Stimulated activated CD4-positive, alpha-beta T cell treated with anti-CD3 and anti-CD28 coated beads, TNF-alpha, amount 100 ng/mL, for 24 hours (primary cell): Measurements from ENCODE around the gene DGKB.
A peak's percentile ranks its signal among the peaks of the same experiment; 100 is the strongest.
"Not testable (repeated sequence)": the region's sequence is repeated elsewhere in the genome, so short reads cannot be mapped to it uniquely, and the experiment has no call there.

Source experiments
- DNase-seq, 3 experiments: peaks; one replicate each; pipeline ENCODE4 v3.0.0-alpha.2; 2020; ENCODE audit warnings: low read depth in 3 of 3

The DGKB gene

DNA sequence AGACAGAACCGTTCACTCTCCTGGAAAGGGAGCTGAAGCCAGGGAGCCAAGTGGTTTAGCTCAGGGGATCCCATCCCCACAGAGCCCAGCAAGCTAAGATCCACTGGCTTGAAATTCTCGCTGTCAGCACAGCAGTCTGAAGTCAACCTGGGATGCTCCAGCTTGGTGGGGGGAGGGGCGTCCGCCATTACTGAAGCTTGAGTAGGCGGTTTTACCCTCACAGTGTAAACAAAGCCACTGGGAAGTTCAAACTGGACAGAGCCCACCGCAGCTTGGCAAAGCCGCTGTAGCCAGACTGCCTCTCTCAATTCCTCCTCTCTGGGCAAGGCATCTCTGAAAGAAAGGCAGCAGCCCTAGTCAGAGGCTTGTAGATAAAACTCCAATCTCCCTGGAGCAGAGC lies 443.7 kb downstream of the DGKB start:
- DNase-seq = not testable (repeated sequence)

- DNase-seq = peak in 1 of 3 experiments; percentile 26
These were observed 444.7 kb downstream of the DGKB start for GRCh38 chr7:14457568-14458453.

DNA sequence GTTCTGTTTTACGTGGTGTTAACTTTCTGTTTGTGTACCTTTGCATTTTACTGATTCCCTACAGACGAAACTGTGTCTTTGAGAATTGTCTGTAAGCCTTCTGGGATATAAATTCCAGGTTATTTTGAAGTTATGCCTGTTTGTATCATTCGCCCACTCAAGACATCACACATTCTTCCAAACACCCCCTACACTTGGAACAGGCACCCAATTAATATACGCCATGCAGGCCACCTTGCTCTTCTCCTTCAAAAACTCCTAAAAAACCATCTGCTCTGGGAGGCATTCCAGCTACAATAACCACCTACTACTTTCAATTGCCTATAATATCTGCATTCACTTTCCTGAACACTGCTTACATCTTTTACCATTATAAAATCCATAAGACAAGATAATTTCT lies 453.3 kb downstream of the DGKB start:
- no peak for DNase-seq

GRCh38 chr7:14446829-14447228 lies 455.7 kb downstream of the DGKB start:
- no peak for DNase-seq

- DNase-seq = no peak
These were observed 456.3 kb downstream of the DGKB start for GRCh38 chr7:14446219-14446618.

DNA sequence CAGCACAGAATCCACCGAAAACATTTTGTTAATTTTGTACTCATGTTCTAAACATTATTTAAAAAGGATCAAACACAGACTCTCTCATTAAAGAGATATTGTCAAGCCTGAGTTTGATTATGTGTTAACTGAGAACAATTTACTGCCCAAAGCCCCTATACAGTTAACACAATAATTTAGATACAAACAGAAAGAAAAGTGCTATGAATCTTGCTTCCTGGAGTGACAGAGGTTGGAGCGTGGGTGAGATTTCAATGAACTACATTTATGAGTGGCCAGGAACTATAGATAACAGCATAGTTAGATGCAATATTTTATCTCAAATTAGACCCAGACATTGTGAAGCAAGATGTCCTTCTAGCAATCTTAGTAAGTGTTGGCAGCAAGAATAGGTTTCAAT lies 464.2 kb downstream of the DGKB start:
- DNase-seq = no peak

GRCh38 chr7:14436878-14437277 lies 465.7 kb downstream of the DGKB start:
- DNase-seq = no peak

GRCh38 chr7:14432924-14433323 lies 469.6 kb downstream of the DGKB start:
- DNase-seq = no peak

- DNase-seq = no peak
These were observed 471.6 kb downstream of the DGKB start for GRCh38 chr7:14430926-14431325.

DNA sequence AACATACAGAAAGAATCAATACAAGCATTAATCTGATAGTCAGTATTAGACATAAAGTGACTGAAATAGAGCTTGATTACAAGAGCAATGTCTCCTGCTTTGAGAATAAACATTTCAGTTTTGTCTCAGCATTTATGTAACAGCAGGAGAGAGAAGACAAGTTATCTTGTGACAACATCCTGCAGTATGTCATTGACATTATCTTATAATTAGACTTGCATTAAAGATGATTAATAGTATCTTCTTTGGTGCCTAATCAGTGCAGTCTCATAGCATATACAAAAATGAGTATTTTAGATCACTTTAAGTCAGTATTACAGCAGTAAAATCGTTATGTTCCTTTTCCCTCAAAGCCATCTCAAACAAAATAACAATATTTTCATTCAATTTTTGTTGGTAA lies 477.0 kb downstream of the DGKB start:
- DNase-seq = no peak

DNA sequence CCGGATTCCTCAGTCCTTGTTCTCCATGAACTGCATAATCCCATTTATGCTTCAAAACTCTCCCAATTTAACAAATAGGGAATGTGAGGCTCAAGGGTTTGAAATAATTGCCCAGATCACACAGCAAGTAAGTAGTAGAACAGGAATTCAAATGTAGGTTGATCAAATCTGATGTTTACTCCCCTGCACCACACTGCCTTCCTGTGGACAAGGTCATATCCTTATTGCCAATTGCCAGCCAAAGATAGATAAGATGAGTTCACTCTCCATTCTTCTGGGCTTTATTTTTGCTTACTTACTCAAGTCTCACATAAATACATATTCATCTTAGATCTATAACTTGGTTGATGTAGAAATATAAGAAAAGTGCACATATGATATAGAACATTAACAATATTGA lies 477.9 kb downstream of the DGKB start:
- no peak for DNase-seq

- DNase-seq = no peak
These were observed 481.8 kb downstream of the DGKB start for GRCh38 chr7:14420768-14421167.

GRCh38 chr7:14419531-14419930 lies 483.0 kb downstream of the DGKB start:
- no peak for DNase-seq

DNA sequence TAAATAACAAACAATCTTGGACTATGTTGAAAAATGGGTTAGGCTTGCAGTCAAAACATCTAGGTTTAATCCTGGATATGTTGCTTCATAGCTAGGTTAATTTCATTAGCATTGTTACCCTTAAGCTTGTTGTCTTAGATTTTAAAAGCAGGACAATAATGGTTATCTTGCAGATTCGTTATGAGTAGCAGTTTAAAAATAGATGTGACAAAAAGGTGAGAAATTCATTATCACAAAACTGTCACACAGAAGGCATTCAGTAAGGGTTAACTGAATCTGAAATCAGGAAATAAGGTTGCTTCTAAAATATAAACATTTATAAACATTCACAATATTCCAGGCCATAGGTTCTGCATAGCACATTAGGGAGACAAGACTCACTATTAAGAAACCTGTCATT lies 483.9 kb downstream of the DGKB start:
- DNase-seq = no peak

DNA sequence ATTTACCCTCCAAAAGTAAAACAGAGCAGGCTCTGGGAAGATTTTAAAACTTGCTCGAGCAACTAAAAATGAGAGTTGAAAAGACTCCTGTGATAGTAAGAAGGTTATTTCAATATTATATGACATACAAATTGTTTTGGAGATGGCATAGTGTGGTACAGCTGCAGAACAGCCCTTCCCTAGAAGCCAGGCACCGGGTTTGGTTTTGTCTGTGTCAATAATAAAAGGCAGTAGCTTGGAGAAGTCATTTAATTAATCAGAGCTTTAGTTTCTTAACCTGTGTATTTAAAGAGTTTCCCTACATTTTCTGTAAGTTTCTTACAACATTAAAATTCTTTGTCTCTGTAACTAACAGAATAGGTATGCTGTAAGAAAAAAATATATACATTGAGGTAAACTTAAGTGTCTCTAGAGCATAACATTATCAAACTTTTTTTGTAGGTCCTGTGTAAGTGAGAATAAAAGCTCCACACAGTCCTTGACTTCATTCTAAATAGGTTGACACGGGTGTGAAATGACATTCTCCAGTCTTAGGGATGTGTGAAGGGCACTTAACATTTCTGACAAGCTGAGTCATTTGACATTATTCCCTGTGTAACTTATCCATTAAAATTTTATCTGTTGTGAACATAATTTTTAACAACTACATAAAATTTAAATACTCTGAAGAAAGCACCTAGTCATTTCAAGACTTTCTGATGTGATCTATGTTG lies 488.1 kb downstream of the DGKB start:
- DNase-seq = no peak

GRCh38 chr7:14407246-14408015 lies 495.1 kb downstream of the DGKB start:
- DNase-seq = no peak

- no peak for DNase-seq
These were observed 499.0 kb downstream of the DGKB start for GRCh38 chr7:14403587-14403986.

DNA sequence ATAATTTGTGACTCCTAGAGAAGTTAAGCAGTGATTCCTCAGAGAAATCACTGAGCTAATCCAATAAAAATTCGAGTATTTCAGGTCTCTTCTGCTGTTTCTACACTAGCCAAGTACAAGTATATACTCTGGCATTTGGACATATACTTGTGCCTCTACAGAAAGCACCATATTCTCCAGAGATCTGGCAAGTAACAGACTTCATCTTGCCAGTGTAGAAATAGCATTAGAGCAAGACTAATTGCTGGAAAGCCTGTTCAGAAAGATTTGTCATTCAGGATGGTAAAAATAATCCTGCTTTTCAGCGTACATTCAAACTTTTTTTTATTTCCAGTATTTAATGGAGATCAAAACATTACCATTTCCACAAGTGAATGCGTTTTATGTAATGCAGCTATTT lies 502.3 kb downstream of the DGKB start:
- no peak for DNase-seq

DNA sequence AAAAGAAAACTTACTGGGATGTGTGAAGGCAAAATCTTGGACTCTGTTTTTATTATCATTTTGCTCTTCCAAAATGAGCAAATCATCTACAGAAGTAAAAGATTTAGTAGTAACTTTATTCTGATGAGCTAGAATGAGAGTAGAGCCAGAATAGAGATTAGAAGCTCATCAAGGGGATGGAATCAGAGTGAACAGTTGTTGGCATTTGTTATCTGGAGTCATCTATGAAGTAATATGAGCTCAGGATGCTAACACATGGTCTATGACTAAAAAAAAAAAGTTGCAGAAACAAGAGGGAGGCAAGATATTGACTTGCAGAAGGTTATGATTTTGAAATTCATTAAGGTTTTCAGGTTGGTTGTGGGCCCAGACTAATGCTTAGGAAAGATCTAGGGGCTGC lies 504.0 kb downstream of the DGKB start:
- DNase-seq = no peak

DNA sequence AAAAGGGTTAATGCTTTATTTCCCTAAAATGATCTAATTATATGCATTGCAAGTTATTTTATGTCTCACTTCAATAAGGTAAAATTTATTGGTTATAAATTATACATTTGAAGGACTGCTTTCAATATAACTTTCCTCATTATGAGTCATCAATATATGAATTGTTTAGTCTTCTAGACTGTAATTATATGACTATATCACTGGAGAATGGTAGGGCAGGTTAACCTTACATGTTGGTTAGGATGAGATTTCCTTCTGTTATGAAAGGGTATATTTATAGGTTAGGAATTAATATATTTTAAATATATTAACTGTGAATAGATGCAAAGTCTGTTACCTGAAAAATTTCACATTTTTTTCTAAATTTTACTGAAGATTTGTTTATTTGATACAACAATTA lies 506.7 kb downstream of the DGKB start:
- no peak for DNase-seq

DNA sequence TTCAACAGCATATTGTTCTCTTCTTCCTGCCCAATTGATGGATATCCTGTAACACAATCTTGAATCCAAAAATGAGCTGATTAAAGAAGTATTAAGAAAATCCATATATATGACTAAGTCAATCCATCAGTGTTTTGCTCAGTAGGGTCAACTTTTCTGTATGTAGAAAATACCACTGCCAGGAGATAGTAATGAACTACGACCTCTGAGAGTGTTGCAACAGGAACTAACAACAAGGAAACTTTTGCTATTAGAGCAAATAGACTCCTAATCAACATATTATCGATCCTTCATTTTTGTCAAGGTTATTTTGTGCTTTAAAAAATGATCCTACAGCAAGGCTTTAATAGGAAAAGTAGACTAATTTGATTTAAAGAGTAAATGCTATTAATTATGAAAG lies 507.8 kb downstream of the DGKB start:
- no peak for DNase-seq

GRCh38 chr7:14389595-14389994 lies 513.0 kb downstream of the DGKB start:
- DNase-seq = no peak
